Measurements from ENCODE around the gene ASB1.

ASB1 gene

GRCh38 chr2:238449241-238449640 lies 22.5 kb downstream of the ASB1 start:
- DNase-seq (ENCODE audit: extremely low read depth, low read depth) = no peak
- TF ChIP-seq CTCF (IDR thresholded peaks at IDR 0.05; ENCODE audit: low read depth, low read length) = no peak

- no peak for TF ChIP-seq CTCF (IDR thresholded peaks at IDR 0.05; ENCODE audit: low read depth, low read length)
- DNase-seq (ENCODE audit: extremely low read depth, low read depth) = no peak
Measured at GRCh38 chr2:238449909-238450417, 23.2 kb downstream of the ASB1 start.

GRCh38 chr2:238450440-238450861 lies 23.7 kb downstream of the ASB1 start:
- no peak for TF ChIP-seq CTCF (IDR thresholded peaks at IDR 0.05; ENCODE audit: low read depth, low read length)
- no peak for DNase-seq (ENCODE audit: extremely low read depth, low read depth)

- DNase-seq (ENCODE audit: extremely low read depth, low read depth) = no peak
- TF ChIP-seq CTCF (IDR thresholded peaks at IDR 0.05; ENCODE audit: low read depth, low read length) = no peak
Measured at GRCh38 chr2:238453842-238454241, 27.1 kb downstream of the ASB1 start.

- TF ChIP-seq CTCF (IDR thresholded peaks at IDR 0.05; ENCODE audit: low read depth, low read length) = no peak
- no peak for DNase-seq (ENCODE audit: extremely low read depth, low read depth)
Measured at GRCh38 chr2:238456449-238456848, 29.7 kb downstream of the ASB1 start.

- no peak for TF ChIP-seq CTCF (IDR thresholded peaks at IDR 0.05; ENCODE audit: low read depth, low read length)
- DNase-seq (ENCODE audit: extremely low read depth, low read depth) = no peak
Measured at GRCh38 chr2:238456970-238457926, 30.5 kb downstream of the ASB1 start.

GRCh38 chr2:238457927-238458324 lies 31.2 kb downstream of the ASB1 start:
- TF ChIP-seq CTCF (IDR thresholded peaks at IDR 0.05; ENCODE audit: low read depth, low read length) = no peak
- no peak for DNase-seq (ENCODE audit: extremely low read depth, low read depth)
